ENCODE results near the gene CDC37.
"Not testable (repeated sequence)": the region's sequence is repeated elsewhere in the genome, so short reads cannot be mapped to it uniquely, and the experiment has no call there.

Gene CDC37

GRCh38 chr19:10372690-10373089 lies 30.7 kb downstream of the CDC37 start:
- Histone ChIP-seq H3K9me3 (ENCODE audit: severe bottlenecking) (no peaks in the 10 kb centered on the region), H3K36me3 (ENCODE audit: low read depth) (peaks cover 43% of the 10 kb centered on the region), H3K27ac (ENCODE audit: poor library complexity, severe bottlenecking) (no peak overlapping the region), H3K4me1 (ENCODE audit: insufficient read depth, poor library complexity, severe bottlenecking) (no peaks in the 10 kb centered on the region), H3K27me3 (ENCODE audit: insufficient read depth, poor library complexity, severe bottlenecking) (no peaks in the 10 kb centered on the region), H3K4me3 (ENCODE audit: severe bottlenecking) (no peak overlapping the region)
- no peak for TF ChIP-seq CTCF (IDR thresholded peaks at IDR 0.05; ENCODE audit: poor library complexity, severe bottlenecking)
- DNase-seq (ENCODE audit: low spot score): no peak
- ATAC-seq (ENCODE audit: low read depth): no peak

GRCh38 chr19:10368101-10368803 lies 35.1 kb downstream of the CDC37 start:
- no peak; the same call in 2 of the 3 replicates for ATAC-seq (ENCODE audit: low read depth)
- Histone ChIP-seq H3K4me1 (ENCODE audit: insufficient read depth, poor library complexity, severe bottlenecking) (no peaks in the 10 kb centered on the region), H3K36me3 (ENCODE audit: low read depth) (peaks cover 50% of the 10 kb centered on the region), H3K27ac (ENCODE audit: poor library complexity, severe bottlenecking) (no peak overlapping the region), H3K9me3 (ENCODE audit: severe bottlenecking) (no peaks in the 10 kb centered on the region), H3K27me3 (ENCODE audit: insufficient read depth, poor library complexity, severe bottlenecking) (no peaks in the 10 kb centered on the region), H3K4me3 (ENCODE audit: severe bottlenecking) (no peak overlapping the region)
- TF ChIP-seq CTCF (IDR thresholded peaks at IDR 0.05; ENCODE audit: poor library complexity, severe bottlenecking): no peak
- no peak for DNase-seq (ENCODE audit: low spot score)

- not testable (repeated sequence) for H3K9me3 ChIP-seq (ENCODE audit: severe bottlenecking); ATAC-seq (ENCODE audit: low read depth); DNase-seq (ENCODE audit: low spot score); H3K4me1 ChIP-seq (ENCODE audit: insufficient read depth, poor library complexity, severe bottlenecking); H3K4me3 ChIP-seq (ENCODE audit: severe bottlenecking); H3K27ac ChIP-seq (ENCODE audit: poor library complexity, severe bottlenecking); H3K27me3 ChIP-seq (ENCODE audit: insufficient read depth, poor library complexity, severe bottlenecking)
- peaks cover 46% of the 10 kb centered on the region for H3K36me3 ChIP-seq (ENCODE audit: low read depth)
These were observed 36.3 kb downstream of the CDC37 start for GRCh38 chr19:10366950-10367512.

- Histone ChIP-seq H3K27me3 (ENCODE audit: insufficient read depth, poor library complexity, severe bottlenecking) (no peaks in the 10 kb centered on the region), H3K27ac (ENCODE audit: poor library complexity, severe bottlenecking) (no peak overlapping the region), H3K4me3 (ENCODE audit: severe bottlenecking) (no peak overlapping the region), H3K36me3 (ENCODE audit: low read depth) (peaks cover 35% of the 10 kb centered on the region), H3K4me1 (ENCODE audit: insufficient read depth, poor library complexity, severe bottlenecking) (no peaks in the 10 kb centered on the region), H3K9me3 (ENCODE audit: severe bottlenecking) (no peaks in the 10 kb centered on the region)
- ATAC-seq (ENCODE audit: low read depth) (no peak), DNase-seq (ENCODE audit: low spot score) (no peak)
- TF ChIP-seq CTCF (IDR thresholded peaks at IDR 0.05; ENCODE audit: poor library complexity, severe bottlenecking): no peak
These were observed 37.8 kb downstream of the CDC37 start for GRCh38 chr19:10365518-10365917.

- no peak for DNase-seq (ENCODE audit: low spot score)
- ATAC-seq (ENCODE audit: low read depth): no peak
- no peak for TF ChIP-seq CTCF (IDR thresholded peaks at IDR 0.05; ENCODE audit: poor library complexity, severe bottlenecking)
- Histone ChIP-seq H3K9me3 (ENCODE audit: severe bottlenecking) (no peaks in the 10 kb centered on the region), H3K4me1 (ENCODE audit: insufficient read depth, poor library complexity, severe bottlenecking) (no peaks in the 10 kb centered on the region), H3K27ac (ENCODE audit: poor library complexity, severe bottlenecking) (no peak overlapping the region), H3K27me3 (ENCODE audit: insufficient read depth, poor library complexity, severe bottlenecking) (no peaks in the 10 kb centered on the region), H3K4me3 (ENCODE audit: severe bottlenecking) (no peak overlapping the region), H3K36me3 (ENCODE audit: low read depth) (peaks cover 31% of the 10 kb centered on the region)
These were observed 38.7 kb downstream of the CDC37 start for GRCh38 chr19:10364644-10365043.

Data from RWPE2 (cell line).